ENCODE results near the gene PACSIN2. TPM values are rescaled to one million over a fixed set of nuclear protein-coding genes. Genes with fewer than 3 reads are reported as not detected.
A peak's percentile ranks its signal among the peaks of the same experiment; 100 is the strongest.

The PACSIN2 gene
- total and polyA plus RNA-seq, 2 of the 13 experiments (the other 11 are each of a cell fraction or from before 2014, with no cell fraction given): 54.1 to 68.8 TPM

DNA sequence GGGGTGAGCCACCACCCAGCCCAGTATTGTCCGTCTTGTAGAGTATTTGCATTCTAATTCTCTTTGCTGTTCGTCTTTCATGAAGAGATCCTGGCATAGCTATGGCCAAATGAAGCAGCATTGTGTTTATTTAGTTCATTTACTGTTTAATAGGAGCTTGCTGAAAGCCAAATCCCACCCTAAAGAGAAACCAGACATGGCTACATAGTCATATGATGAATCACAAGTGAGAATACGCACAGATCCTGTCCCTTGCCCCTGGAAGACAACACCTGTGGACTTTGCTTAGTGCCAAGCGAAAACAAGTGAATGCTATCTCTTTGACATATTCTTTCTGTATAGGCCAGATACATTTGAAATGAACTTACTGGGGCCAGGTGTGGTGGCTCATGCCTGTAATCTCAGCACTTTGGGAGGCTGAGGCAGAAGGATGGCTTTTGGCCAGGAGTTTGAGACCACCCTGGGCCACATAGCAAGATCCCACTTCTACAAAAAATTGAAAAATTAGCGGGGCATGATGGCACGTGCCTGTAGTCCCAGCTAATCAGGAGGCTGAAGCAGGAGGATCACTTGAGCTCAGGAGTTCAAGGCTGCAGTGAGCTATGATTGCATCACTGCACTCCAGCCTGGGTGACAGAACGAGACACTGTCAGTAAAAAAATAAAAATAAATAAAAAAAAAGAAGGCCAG, 152.8 kb downstream of the PACSIN2 start (continued):
- TF ChIP-seq NCOA1 (CRISPR knock-in tag; IDR thresholded peaks at IDR 0.05): no peak
- no peak for TF ChIP-seq ZSCAN20 (CRISPR knock-in tag; IDR thresholded peaks at IDR 0.05; ENCODE audit: borderline replicate concordance)
- 0 out of 2 replicates have a peak, but pooled peaks have one; percentile 12 for TF ChIP-seq RXRB (CRISPR knock-in tag; IDR thresholded peaks at IDR 0.05; ENCODE audit: borderline replicate concordance)
- TF ChIP-seq YY1 (IDR thresholded peaks at IDR 0.05; ENCODE audit: insufficient read depth, insufficient replicate concordance, low read depth, low read length): no peak
- TF ChIP-seq, protein P1, sequence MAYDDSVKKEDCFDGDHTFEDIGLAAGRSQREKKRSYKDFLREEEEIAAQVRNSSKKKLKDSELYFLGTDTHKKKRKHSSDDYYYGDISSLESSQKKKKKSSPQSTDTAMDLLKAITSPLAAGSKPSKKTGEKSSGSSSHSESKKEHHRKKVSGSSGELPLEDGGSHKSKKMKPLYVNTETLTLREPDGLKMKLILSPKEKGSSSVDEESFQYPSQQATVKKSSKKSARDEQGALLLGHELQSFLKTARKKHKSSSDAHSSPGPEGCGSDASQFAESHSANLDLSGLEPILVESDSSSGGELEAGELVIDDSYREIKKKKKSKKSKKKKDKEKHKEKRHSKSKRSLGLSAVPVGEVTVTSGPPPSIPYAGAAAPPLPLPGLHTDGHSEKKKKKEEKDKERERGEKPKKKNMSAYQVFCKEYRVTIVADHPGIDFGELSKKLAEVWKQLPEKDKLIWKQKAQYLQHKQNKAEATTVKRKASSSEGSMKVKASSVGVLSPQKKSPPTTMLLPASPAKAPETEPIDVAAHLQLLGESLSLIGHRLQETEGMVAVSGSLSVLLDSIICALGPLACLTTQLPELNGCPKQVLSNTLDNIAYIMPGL (CRISPR knock-in tag; IDR thresholded peaks at IDR 0.05; ENCODE audit: borderline replicate concordance in 1 of 2, low read depth in 1 of 2): 0 out of 4 replicates have a peak, but pooled peaks of 1 of the 2 experiments have one; percentile 15
- no peak for TF ChIP-seq ETV6 (CRISPR knock-in tag; conservative IDR thresholded peaks at IDR 0.05)
- no peak for TF ChIP-seq MBNL3 (CRISPR knock-in tag; conservative IDR thresholded peaks at IDR 0.05)
- TF ChIP-seq, protein P2, sequence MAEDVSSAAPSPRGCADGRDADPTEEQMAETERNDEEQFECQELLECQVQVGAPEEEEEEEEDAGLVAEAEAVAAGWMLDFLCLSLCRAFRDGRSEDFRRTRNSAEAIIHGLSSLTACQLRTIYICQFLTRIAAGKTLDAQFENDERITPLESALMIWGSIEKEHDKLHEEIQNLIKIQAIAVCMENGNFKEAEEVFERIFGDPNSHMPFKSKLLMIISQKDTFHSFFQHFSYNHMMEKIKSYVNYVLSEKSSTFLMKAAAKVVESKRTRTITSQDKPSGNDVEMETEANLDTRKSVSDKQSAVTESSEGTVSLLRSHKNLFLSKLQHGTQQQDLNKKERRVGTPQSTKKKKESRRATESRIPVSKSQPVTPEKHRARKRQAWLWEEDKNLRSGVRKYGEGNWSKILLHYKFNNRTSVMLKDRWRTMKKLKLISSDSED (CRISPR knock-in tag; IDR thresholded peaks at IDR 0.05): no peak
- TF ChIP-seq, protein P3, sequence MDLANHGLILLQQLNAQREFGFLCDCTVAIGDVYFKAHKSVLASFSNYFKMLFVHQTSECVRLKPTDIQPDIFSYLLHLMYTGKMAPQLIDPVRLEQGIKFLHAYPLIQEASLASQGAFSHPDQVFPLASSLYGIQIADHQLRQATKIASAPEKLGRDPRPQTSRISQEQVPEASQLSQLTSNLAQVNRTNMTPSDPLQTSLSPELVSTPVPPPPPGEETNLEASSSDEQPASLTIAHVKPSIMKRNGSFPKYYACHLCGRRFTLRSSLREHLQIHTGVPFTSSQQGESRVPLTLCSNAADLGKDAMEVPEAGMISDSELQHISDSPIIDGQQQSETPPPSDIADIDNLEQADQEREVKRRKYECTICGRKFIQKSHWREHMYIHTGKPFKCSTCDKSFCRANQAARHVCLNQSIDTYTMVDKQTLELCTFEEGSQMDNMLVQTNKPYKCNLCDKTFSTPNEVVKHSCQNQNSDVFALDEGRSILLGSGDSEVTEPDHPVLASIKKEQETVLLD (CRISPR knock-in tag; IDR thresholded peaks at IDR 0.05; ENCODE audit: low read depth): no peak
- TF ChIP-seq EP300 (IDR thresholded peaks at IDR 0.05; ENCODE audit: low read depth in 2 of 2, low read length in 2 of 2): no peak
- no peak for TF ChIP-seq EP300 (CRISPR knock-in tag; IDR thresholded peaks at IDR 0.05; ENCODE audit: borderline replicate concordance)
- TF ChIP-seq, protein P4, sequence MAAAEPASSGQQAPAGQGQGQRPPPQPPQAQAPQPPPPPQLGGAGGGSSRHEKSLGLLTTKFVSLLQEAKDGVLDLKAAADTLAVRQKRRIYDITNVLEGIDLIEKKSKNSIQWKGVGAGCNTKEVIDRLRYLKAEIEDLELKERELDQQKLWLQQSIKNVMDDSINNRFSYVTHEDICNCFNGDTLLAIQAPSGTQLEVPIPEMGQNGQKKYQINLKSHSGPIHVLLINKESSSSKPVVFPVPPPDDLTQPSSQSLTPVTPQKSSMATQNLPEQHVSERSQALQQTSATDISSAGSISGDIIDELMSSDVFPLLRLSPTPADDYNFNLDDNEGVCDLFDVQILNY (CRISPR knock-in tag; conservative IDR thresholded peaks at IDR 0.05): no peak
- TF ChIP-seq BHLHE40 (IDR thresholded peaks at IDR 0.05; ENCODE audit: low read length): peak; percentile 74
- no peak for TF ChIP-seq ZFP37 (CRISPR knock-in tag; IDR thresholded peaks at IDR 0.05; ENCODE audit: borderline replicate concordance)
- TF ChIP-seq ETV5 (CRISPR knock-in tag; IDR thresholded peaks at IDR 0.05; ENCODE audit: borderline replicate concordance): peak; percentile 11; the same call in 1 of the 2 replicates
- TF ChIP-seq, protein P5, sequence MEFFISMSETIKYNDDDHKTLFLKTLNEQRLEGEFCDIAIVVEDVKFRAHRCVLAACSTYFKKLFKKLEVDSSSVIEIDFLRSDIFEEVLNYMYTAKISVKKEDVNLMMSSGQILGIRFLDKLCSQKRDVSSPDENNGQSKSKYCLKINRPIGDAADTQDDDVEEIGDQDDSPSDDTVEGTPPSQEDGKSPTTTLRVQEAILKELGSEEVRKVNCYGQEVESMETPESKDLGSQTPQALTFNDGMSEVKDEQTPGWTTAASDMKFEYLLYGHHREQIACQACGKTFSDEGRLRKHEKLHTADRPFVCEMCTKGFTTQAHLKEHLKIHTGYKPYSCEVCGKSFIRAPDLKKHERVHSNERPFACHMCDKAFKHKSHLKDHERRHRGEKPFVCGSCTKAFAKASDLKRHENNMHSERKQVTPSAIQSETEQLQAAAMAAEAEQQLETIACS (CRISPR knock-in tag; IDR thresholded peaks at IDR 0.05): no peak
- no peak for TF ChIP-seq ZNF460 (CRISPR knock-in tag; IDR thresholded peaks at IDR 0.05; ENCODE audit: borderline replicate concordance)
- TF ChIP-seq, protein P6, sequence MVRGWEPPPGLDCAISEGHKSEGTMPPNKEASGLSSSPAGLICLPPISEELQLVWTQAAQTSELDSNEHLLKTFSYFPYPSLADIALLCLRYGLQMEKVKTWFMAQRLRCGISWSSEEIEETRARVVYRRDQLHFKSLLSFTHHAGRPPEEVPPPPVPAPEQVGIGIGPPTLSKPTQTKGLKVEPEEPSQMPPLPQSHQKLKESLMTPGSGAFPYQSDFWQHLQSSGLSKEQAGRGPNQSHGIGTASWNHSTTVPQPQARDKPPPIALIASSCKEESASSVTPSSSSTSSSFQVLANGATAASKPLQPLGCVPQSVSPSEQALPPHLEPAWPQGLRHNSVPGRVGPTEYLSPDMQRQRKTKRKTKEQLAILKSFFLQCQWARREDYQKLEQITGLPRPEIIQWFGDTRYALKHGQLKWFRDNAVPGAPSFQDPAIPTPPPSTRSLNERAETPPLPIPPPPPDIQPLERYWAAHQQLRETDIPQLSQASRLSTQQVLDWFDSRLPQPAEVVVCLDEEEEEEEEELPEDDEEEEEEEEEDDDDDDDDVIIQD (CRISPR knock-in tag; IDR thresholded peaks at IDR 0.05; ENCODE audit: low read depth): no peak
- TF ChIP-seq TARDBP (CRISPR knock-in tag; IDR thresholded peaks at IDR 0.05): no peak
- TF ChIP-seq FOXP1 (IDR thresholded peaks at IDR 0.05): no peak
- 0 out of 2 replicates have a peak, but pooled peaks have one; percentile 22 for TF ChIP-seq FOXP1 (CRISPR knock-in tag; IDR thresholded peaks at IDR 0.05)
- no peak for TF ChIP-seq PAWR (CRISPR knock-in tag; IDR thresholded peaks at IDR 0.05; ENCODE audit: borderline replicate concordance)
